ENCODE measurements around the gene CUL4A. TPM values are rescaled to one million over a fixed set of nuclear protein-coding genes. Genes with fewer than 3 reads are reported as not detected.

Gene CUL4A
- total RNA-seq, 1 experiment from 2014 or later: 85.9 TPM

GRCh38 chr13:113219256-113219940 lies 10.0 kb downstream of the CUL4A start:
- Mint-ChIP-seq H3K4me3 (ENCODE audit: unreplicated experiment) (no peak overlapping the region), H3K36me3 (ENCODE audit: insufficient read depth, unreplicated experiment) (peaks cover 50% of the 10 kb centered on the region), H3K9me3 (ENCODE audit: unreplicated experiment) (no peaks in the 10 kb centered on the region), H3K27me3 (ENCODE audit: insufficient read depth, unreplicated experiment) (no peaks in the 10 kb centered on the region), H3K27ac (ENCODE audit: low read depth, unreplicated experiment) (no peak overlapping the region), H3K4me1 (ENCODE audit: insufficient read depth, unreplicated experiment) (peaks cover 4% of the 10 kb centered on the region)
- intact Hi-C loops (cut with micrococcal nuclease): no loop called here
- no peak for TF ChIP-seq CTCF (IDR thresholded peaks at IDR 0.05; ENCODE audit: unreplicated experiment)
- POLR2A ChIA-PET: interaction anchor here (0.6 to 2.5 kb wide), 3 partner anchors 11 to 108 kb away, joined by 3 to 21 read pairs (median 3); partner anchors contain the start of genes CUL4A and PCID2
- DNase-seq (ENCODE audit: unreplicated experiment): no peak
- no TSS peak for BruUV-seq (replicated peaks)
- CTCF ChIA-PET: interaction anchor here (0.7 kb wide), 1 partner anchor 22 kb away, joined by 3 read pairs; no protein-coding TSS in a partner anchor

- H3K4me3 Mint-ChIP-seq (ENCODE audit: unreplicated experiment): no peak overlapping the region
- intact Hi-C loops (cut with micrococcal nuclease): no loop called here
- POLR2A ChIA-PET: no interaction called here
Measured at GRCh38 chr13:113220141-113220598, 10.8 kb downstream of the CUL4A start.

GRCh38 chr13:113220877-113221276 lies 11.5 kb downstream of the CUL4A start:
- TF ChIP-seq CTCF (IDR thresholded peaks at IDR 0.05; ENCODE audit: unreplicated experiment): no peak
- Mint-ChIP-seq H3K27me3 (ENCODE audit: insufficient read depth, unreplicated experiment) (no peaks in the 10 kb centered on the region), H3K27ac (ENCODE audit: low read depth, unreplicated experiment) (no peak overlapping the region), H3K4me1 (ENCODE audit: insufficient read depth, unreplicated experiment) (peaks cover 4% of the 10 kb centered on the region), H3K36me3 (ENCODE audit: insufficient read depth, unreplicated experiment) (peaks cover 64% of the 10 kb centered on the region), H3K4me3 (ENCODE audit: unreplicated experiment) (no peak overlapping the region), H3K9me3 (ENCODE audit: unreplicated experiment) (no peaks in the 10 kb centered on the region)
- intact Hi-C loops (cut with micrococcal nuclease): no loop called here
- no TSS peak for BruUV-seq (replicated peaks)
- no peak for DNase-seq (ENCODE audit: unreplicated experiment)
- CTCF ChIA-PET: interaction anchor here (0.6 kb wide), 1 partner anchor 12 kb away, joined by 3 read pairs; no protein-coding TSS in a partner anchor
- POLR2A ChIA-PET: no interaction called here

More at GRCh38 chr13:113220141-113220598, 10.8 kb downstream of the CUL4A start:
- TF ChIP-seq CTCF (IDR thresholded peaks at IDR 0.05; ENCODE audit: unreplicated experiment): no peak
- H3K27me3 Mint-ChIP-seq (ENCODE audit: insufficient read depth, unreplicated experiment): no peaks in the 10 kb centered on the region
- no peaks in the 10 kb centered on the region for H3K9me3 Mint-ChIP-seq (ENCODE audit: unreplicated experiment)
- BruUV-seq (replicated peaks): no TSS peak
- CTCF ChIA-PET: no interaction called here
- H3K27ac Mint-ChIP-seq (ENCODE audit: low read depth, unreplicated experiment): no peak overlapping the region
- no peak for DNase-seq (ENCODE audit: unreplicated experiment)
- H3K36me3 Mint-ChIP-seq (ENCODE audit: insufficient read depth, unreplicated experiment): peaks cover 57% of the 10 kb centered on the region
- peaks cover 4% of the 10 kb centered on the region for H3K4me1 Mint-ChIP-seq (ENCODE audit: insufficient read depth, unreplicated experiment)

GRCh38 chr13:113223070-113223469 lies 13.7 kb downstream of the CUL4A start:
- H3K27ac Mint-ChIP-seq (ENCODE audit: low read depth, unreplicated experiment): no peak overlapping the region
- TF ChIP-seq CTCF (IDR thresholded peaks at IDR 0.05; ENCODE audit: unreplicated experiment): no peak
- no peaks in the 10 kb centered on the region for H3K27me3 Mint-ChIP-seq (ENCODE audit: insufficient read depth, unreplicated experiment)
- ChIA-PET POLR2A (no interaction called here), CTCF (no interaction called here)
- no peak for DNase-seq (ENCODE audit: unreplicated experiment)
- no peak overlapping the region for H3K4me3 Mint-ChIP-seq (ENCODE audit: unreplicated experiment)
- intact Hi-C loops (cut with micrococcal nuclease): no loop called here
- no TSS peak for BruUV-seq (replicated peaks)
- H3K36me3 Mint-ChIP-seq (ENCODE audit: insufficient read depth, unreplicated experiment): peaks cover 81% of the 10 kb centered on the region
- peaks cover 4% of the 10 kb centered on the region for H3K4me1 Mint-ChIP-seq (ENCODE audit: insufficient read depth, unreplicated experiment)
- H3K9me3 Mint-ChIP-seq (ENCODE audit: unreplicated experiment): no peaks in the 10 kb centered on the region
